HepG2 (cell line): ENCODE measurements around the gene LRP5. TPM values are rescaled to one million over a fixed set of nuclear protein-coding genes. Genes with fewer than 3 reads are reported as not detected.
A peak's percentile ranks its signal among the peaks of the same experiment; 100 is the strongest.

ENCODE experiments used
- AKAP8 ChIP-seq: sonication (generic); formaldehyde crosslinking; IDR thresholded peaks from 2 replicates; pipeline ENCODE4 v1.5.1; 2020; ENCODE audit warnings: mild to moderate bottlenecking, missing genetic modification reagents
- CCAR2 ChIP-seq: fragments of 200-400 bp; formaldehyde crosslinking; optimal IDR thresholded peaks from 2 replicates; pipeline ENCODE3; 2018; ENCODE audit warnings: low read depth, mild to moderate bottlenecking, low read length, moderate library complexity
- CHD4 ChIP-seq: fragments of 200-600 bp; sonication (generic); IDR thresholded peaks from 2 replicates; pipeline ENCODE4 v1.7.0; 2017; ENCODE audit warnings: mild to moderate bottlenecking, low read length, borderline replicate concordance
- DNMT3B ChIP-seq: conservative IDR thresholded peaks from 2 replicates; pipeline ENCODE4 v1.6.1; 2016; ENCODE audit warnings: missing biosample characterization, control low read depth
- FOXK2 ChIP-seq: fragments of 450-650 bp; IDR thresholded peaks from 2 replicates; pipeline ENCODE4 v1.6.1; 2016
- FOXP1 ChIP-seq, 2 experiments: fragments of 450-650 bp in 1 of 2; IDR thresholded peaks; 2 replicates each; pipeline ENCODE4 v1.6.1; 2017 to 2018; ENCODE audit warnings: antibody characterized with exemption in 1 of 2
- GFI1 ChIP-seq: sonication (generic); formaldehyde crosslinking; IDR thresholded peaks from 2 replicates; pipeline ENCODE4 v1.5.0; 2020; ENCODE audit warnings: missing genetic modification reagents, mild to moderate bottlenecking, borderline replicate concordance
- KAT2B ChIP-seq: fragments of 150-350 bp; IDR thresholded peaks from 2 replicates; pipeline ENCODE4 v1.6.1; 2014; ENCODE audit warnings: low read depth, low read length, borderline replicate concordance
- KAT8 ChIP-seq: IDR thresholded peaks from 2 replicates; pipeline ENCODE4 v1.6.1; 2016; ENCODE audit warnings: missing genetic modification reagents, missing compliant biosample characterization
- NCOR1 ChIP-seq: fragments of 200-600 bp; sonication (generic); IDR thresholded peaks from 2 replicates; pipeline ENCODE4 v1.7.0; 2017; ENCODE audit warnings: antibody characterized with exemption, low read length, borderline replicate concordance
- NR1H2 ChIP-seq: sonication (generic); formaldehyde crosslinking; IDR thresholded peaks from 2 replicates; pipeline ENCODE4 v1.8.1; 2022; ENCODE audit warnings: low read depth, missing genetic modification reagents, borderline replicate concordance
- RNF2 ChIP-seq: fragments of 450-650 bp; conservative IDR thresholded peaks from 2 replicates; pipeline ENCODE4 v1.6.1; 2016; ENCODE audit warnings: low read depth
- RORA ChIP-seq: sonication (generic); formaldehyde crosslinking; IDR thresholded peaks from 2 replicates; pipeline ENCODE4 v1.5.0; 2020; ENCODE audit warnings: mild to moderate bottlenecking, missing genetic modification reagents, moderate library complexity
- SALL2 ChIP-seq: sonication (generic); formaldehyde crosslinking; IDR thresholded peaks from 2 replicates; pipeline ENCODE4 v1.8.1; 2023; ENCODE audit warnings: mild to moderate bottlenecking, missing genetic modification reagents, inconsistent platforms
- ZNF746 ChIP-seq: sonication (generic); formaldehyde crosslinking; IDR thresholded peaks from 2 replicates; pipeline ENCODE4 v1.8.0; 2022; ENCODE audit warnings: mild to moderate bottlenecking, missing genetic modification reagents
- polyA plus RNA-seq, 8 experiments: library from polyadenylated mRNA; depleted of rRNA in 3 of 8; stranded (reverse) in 7 of 8; unstranded in 1 of 8; fragments of >200 nt; fragmentation: Illumina TruSeq in 4 of 8; extraction: Trizol in 4 of 8; gene quantifications; 2 replicates each; pipeline versions ENCODE4 v1.2.1 to v1.2.3, GENCODE V29; 2011 to 2016; ENCODE audit warnings: low read depth in 4 of 8, missing spikeins in 1 of 8, mixed read lengths in 1 of 8; ENCODE audit not compliant: insufficient read depth in 1 of 8
- total RNA-seq, 5 experiments: library from RNA; depleted of rRNA; stranded (reverse); fragments of >200 nt; fragmentation: Illumina TruSeq; extraction: Trizol; gene quantifications; 2 replicates each; pipeline ENCODE4 v1.2.3, GENCODE V29; 2016; ENCODE audit warnings: low read depth in 1 of 5
- TF ChIP-seq, protein P1 (sequence below): sonication (generic); formaldehyde crosslinking; conservative IDR thresholded peaks from 2 replicates; pipeline ENCODE4 v1.4.0; 2020; ENCODE audit warnings: missing genetic modification reagents
- TF ChIP-seq, protein P2 (sequence below): sonication (generic); formaldehyde crosslinking; IDR thresholded peaks from 2 replicates; pipeline ENCODE4 v1.5.0; 2020; ENCODE audit warnings: mild to moderate bottlenecking, missing genetic modification reagents, borderline replicate concordance
- TF ChIP-seq, protein P3 (sequence below): sonication (generic); formaldehyde crosslinking; IDR thresholded peaks from 2 replicates; pipeline ENCODE4; 2020; ENCODE audit warnings: missing genetic modification reagents, mild to moderate bottlenecking, borderline replicate concordance

Gene LRP5
- total and polyA plus RNA-seq, 2 of the 13 experiments (the other 11 are each of a cell fraction or from before 2014, with no cell fraction given) = 40.4 to 64.0 TPM

GRCh38 chr11:68373815-68374501 is 61.6 kb downstream of the LRP5 start (continued):
- TF ChIP-seq NCOR1 (peak; percentile 57; the same call in 1 of the 2 replicates), FOXK2 (no peak), GFI1 (CRISPR knock-in tag) (no peak; the same call in 1 of the 2 replicates), AKAP8 (CRISPR knock-in tag) (0 out of 2 replicates have a peak, but pooled peaks have one; percentile 22), KAT2B (no peak), CHD4 (no peak), RNF2 (no peak), DNMT3B (CRISPR knock-in tag) (no peak), NR1H2 (CRISPR knock-in tag) (no peak), CCAR2 (no peak), SALL2 (CRISPR knock-in tag) (no peak), RORA (no peak), ZNF746 (CRISPR knock-in tag) (no peak), KAT8 (CRISPR knock-in tag) (0 out of 2 replicates have a peak, but pooled peaks have one; percentile 18), FOXP1 (IDR thresholded peaks at IDR 0.05) (no peak), FOXP1 (CRISPR knock-in tag; IDR thresholded peaks at IDR 0.05) (no peak)
- TF ChIP-seq, protein P1, sequence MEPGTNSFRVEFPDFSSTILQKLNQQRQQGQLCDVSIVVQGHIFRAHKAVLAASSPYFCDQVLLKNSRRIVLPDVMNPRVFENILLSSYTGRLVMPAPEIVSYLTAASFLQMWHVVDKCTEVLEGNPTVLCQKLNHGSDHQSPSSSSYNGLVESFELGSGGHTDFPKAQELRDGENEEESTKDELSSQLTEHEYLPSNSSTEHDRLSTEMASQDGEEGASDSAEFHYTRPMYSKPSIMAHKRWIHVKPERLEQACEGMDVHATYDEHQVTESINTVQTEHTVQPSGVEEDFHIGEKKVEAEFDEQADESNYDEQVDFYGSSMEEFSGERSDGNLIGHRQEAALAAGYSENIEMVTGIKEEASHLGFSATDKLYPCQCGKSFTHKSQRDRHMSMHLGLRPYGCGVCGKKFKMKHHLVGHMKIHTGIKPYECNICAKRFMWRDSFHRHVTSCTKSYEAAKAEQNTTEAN = no peak
- TF ChIP-seq, protein P2, sequence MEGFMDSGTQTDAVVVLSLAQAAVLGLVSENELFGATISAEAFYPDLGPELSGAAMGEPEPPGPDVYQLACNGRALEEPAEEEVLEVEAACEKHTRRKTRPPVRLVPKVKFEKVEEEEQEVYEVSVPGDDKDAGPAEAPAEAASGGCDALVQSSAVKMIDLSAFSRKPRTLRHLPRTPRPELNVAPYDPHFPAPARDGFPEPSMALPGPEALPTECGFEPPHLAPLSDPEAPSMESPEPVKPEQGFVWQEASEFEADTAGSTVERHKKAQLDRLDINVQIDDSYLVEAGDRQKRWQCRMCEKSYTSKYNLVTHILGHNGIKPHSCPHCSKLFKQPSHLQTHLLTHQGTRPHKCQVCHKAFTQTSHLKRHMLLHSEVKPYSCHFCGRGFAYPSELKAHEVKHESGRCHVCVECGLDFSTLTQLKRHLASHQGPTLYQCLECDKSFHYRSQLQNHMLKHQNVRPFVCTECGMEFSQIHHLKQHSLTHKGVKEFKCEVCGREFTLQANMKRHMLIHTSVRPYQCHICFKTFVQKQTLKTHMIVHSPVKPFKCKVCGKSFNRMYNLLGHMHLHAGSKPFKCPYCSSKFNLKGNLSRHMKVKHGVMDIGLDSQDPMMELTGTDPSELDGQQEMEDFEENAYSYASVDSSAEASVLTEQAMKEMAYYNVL (CRISPR knock-in tag) = no peak; the same call in 1 of the 2 replicates
- TF ChIP-seq, protein P3, sequence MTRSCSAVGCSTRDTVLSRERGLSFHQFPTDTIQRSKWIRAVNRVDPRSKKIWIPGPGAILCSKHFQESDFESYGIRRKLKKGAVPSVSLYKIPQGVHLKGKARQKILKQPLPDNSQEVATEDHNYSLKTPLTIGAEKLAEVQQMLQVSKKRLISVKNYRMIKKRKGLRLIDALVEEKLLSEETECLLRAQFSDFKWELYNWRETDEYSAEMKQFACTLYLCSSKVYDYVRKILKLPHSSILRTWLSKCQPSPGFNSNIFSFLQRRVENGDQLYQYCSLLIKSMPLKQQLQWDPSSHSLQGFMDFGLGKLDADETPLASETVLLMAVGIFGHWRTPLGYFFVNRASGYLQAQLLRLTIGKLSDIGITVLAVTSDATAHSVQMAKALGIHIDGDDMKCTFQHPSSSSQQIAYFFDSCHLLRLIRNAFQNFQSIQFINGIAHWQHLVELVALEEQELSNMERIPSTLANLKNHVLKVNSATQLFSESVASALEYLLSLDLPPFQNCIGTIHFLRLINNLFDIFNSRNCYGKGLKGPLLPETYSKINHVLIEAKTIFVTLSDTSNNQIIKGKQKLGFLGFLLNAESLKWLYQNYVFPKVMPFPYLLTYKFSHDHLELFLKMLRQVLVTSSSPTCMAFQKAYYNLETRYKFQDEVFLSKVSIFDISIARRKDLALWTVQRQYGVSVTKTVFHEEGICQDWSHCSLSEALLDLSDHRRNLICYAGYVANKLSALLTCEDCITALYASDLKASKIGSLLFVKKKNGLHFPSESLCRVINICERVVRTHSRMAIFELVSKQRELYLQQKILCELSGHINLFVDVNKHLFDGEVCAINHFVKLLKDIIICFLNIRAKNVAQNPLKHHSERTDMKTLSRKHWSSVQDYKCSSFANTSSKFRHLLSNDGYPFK (CRISPR knock-in tag) = no peak; the same call in 1 of the 2 replicates
